ENCODE data around the gene REELD1. TPM values are rescaled to one million over a fixed set of nuclear protein-coding genes. Genes with fewer than 3 reads are reported as not detected.

REELD1 gene
- total RNA-seq, 1 experiment from 2014 or later, result not detected

DNA sequence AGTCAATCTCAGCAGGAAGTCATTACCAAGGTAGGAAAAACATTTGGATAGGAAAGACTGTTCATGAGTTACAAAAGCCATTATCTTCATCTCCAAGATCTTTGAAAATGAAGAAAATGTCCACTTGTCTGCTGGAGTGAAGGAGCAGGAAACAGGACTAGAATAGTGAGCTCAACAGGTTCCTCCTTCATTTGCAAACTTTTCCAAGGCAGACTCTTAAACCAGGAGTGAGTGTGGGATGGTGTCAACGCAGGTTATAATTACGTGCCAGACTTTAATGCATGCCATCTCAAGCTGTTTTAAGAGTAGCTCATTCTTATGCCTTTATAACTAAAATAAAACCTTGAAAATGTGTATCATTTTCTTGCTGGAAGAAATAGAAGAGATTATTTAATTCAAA is 3.4 kb upstream of the REELD1 start:
- no peak overlapping the region for H3K4me3 Mint-ChIP-seq
- no peaks in the 10 kb centered on the region for H3K79me1 ChIP-seq (ENCODE audit: insufficient read depth, low read depth, low read length, poor library complexity, severe bottlenecking)
- no peak for TF ChIP-seq CTCF (conservative IDR thresholded peaks at IDR 0.05)
- no peaks in the 10 kb centered on the region for H3K79me2 ChIP-seq (ENCODE audit: insufficient read depth, low read length)
- no peak overlapping the region for H3K9ac ChIP-seq (ENCODE audit: extremely low read depth, insufficient read length, low read length)
- H2BK15ac ChIP-seq (ENCODE audit: low read depth, low read length), result no peak overlapping the region
- no peak overlapping the region for H2BK5ac ChIP-seq (ENCODE audit: insufficient read length, low read length)
- no peaks in the 10 kb centered on the region for H3K9me3 Mint-ChIP-seq
- no peak overlapping the region for H3K27ac Mint-ChIP-seq
- no peaks in the 10 kb centered on the region for H4K20me1 ChIP-seq (ENCODE audit: control insufficient read depth, insufficient read depth, insufficient read length)
- no CpG with 5 or more reads among the region's 2 CpGs for WGBS (ENCODE audit: extremely low coverage, insufficient read length, low lambda C conversion rate)
- H2AFZ ChIP-seq (ENCODE audit: low read length), result no peak overlapping the region
- H2AK5ac ChIP-seq (ENCODE audit: insufficient read length, low read length), result no peak overlapping the region
- no peak overlapping the region for H3K23ac ChIP-seq (ENCODE audit: insufficient read length, low read depth, low read length)
- H3K18ac ChIP-seq (ENCODE audit: insufficient read length, low read depth, low read length), result no peak overlapping the region
- H2BK12ac ChIP-seq (ENCODE audit: insufficient read length, low read depth, low read length), result no peak overlapping the region
- H3K23me2 ChIP-seq (ENCODE audit: insufficient read length, low read depth, low read length, poor library complexity, severe bottlenecking), result no peaks in the 10 kb centered on the region
- peaks cover 5% of the 10 kb centered on the region for H3K27me3 Mint-ChIP-seq (ENCODE audit: low read depth)
- no peak overlapping the region for H2BK120ac ChIP-seq (ENCODE audit: low read depth, low read length, poor library complexity, severe bottlenecking)
- H3K27me3 ChIP-seq (ENCODE audit: insufficient read depth, low read length), result no peaks in the 10 kb centered on the region
- no peak for DNase-seq
- no peak overlapping the region for H3K4me2 ChIP-seq (ENCODE audit: insufficient read depth, insufficient read length, low read length)
- H3K4me1 Mint-ChIP-seq, result no peaks in the 10 kb centered on the region
- H3K9me3 ChIP-seq (ENCODE audit: control insufficient read depth, low read depth, low read length), result no peaks in the 10 kb centered on the region
- no peaks in the 10 kb centered on the region for H3K4me1 ChIP-seq (ENCODE audit: insufficient read depth, low read length)
- no peak overlapping the region for H4K8ac ChIP-seq (replicated peaks; ENCODE audit: insufficient read length, low read depth, low read length)
- H3K27ac ChIP-seq (ENCODE audit: insufficient read length, low read depth, low read length), result no peak overlapping the region
- no peak overlapping the region for H4K5ac ChIP-seq (ENCODE audit: insufficient read length, low read depth, low read length)
- H3K4ac ChIP-seq (ENCODE audit: low read depth, low read length), result no peak overlapping the region
- H3K14ac ChIP-seq (ENCODE audit: insufficient read depth, low read length), result no peak overlapping the region
- no peak overlapping the region for H3K56ac ChIP-seq (ENCODE audit: insufficient read length, low read depth, low read length)
- H3T11ph ChIP-seq (ENCODE audit: low read length), result no peak overlapping the region
- H4K91ac ChIP-seq (ENCODE audit: insufficient read length, low read depth, low read length), result no peak overlapping the region
- no peak overlapping the region for H2BK20ac ChIP-seq (ENCODE audit: low read depth, low read length, poor library complexity, severe bottlenecking)
- H3K36me3 Mint-ChIP-seq (ENCODE audit: insufficient read depth in 1 of 3, low read depth in 3 of 3), result no peaks in the 10 kb centered on the region

Data from H9 (cell line).